GM23338 (cell line): ENCODE results near the gene ZMAT5. TPM values are rescaled to one million over a fixed set of nuclear protein-coding genes. Genes with fewer than 3 reads are reported as not detected.

ENCODE experiments used
- EZH2phosphoT487 ChIP-seq: fragments of 200-600 bp; sonication (generic); IDR thresholded peaks from one replicate; pipeline ENCODE4 v1.8.1; 2018; ENCODE audit warnings: antibody characterized with exemption; ENCODE audit not compliant: unreplicated experiment
- JUNB ChIP-seq: IDR thresholded peaks from one replicate; pipeline ENCODE4 v1.6.1; 2016; ENCODE audit warnings: antibody characterized with exemption; ENCODE audit not compliant: unreplicated experiment
- NANOG ChIP-seq: IDR thresholded peaks from 2 replicates; pipeline ENCODE4 v1.6.1; 2016; ENCODE audit warnings: antibody characterized with exemption, borderline replicate concordance
- ZNF114 ChIP-seq: fragments of 250-450 bp; sonication (Bioruptor Pico); IDR thresholded peaks from 2 replicates; pipeline ENCODE4 v1.5.0; 2020; ENCODE audit warnings: mild to moderate bottlenecking, moderate library complexity
- polyA plus RNA-seq: library from polyadenylated mRNA; unstranded; fragments of >200 nt; fragmentation: Nextera tagmentation; extraction: Ambion mirVana; gene quantifications from 2 replicates; pipeline ENCODE4 v1.2.1, GENCODE V29; 2016
- total RNA-seq: library from RNA; depleted of rRNA; stranded (reverse); fragments of >200 nt; shearing (Covaris generic); gene quantifications from 2 replicates; pipeline ENCODE4 v1.2.3, GENCODE V29; 2014
- TF ChIP-seq, protein P1 (sequence below): fragments of 250-450 bp; sonication (Bioruptor Pico); IDR thresholded peaks from 2 replicates; pipeline ENCODE4 v1.5.0; 2020; ENCODE audit warnings: mild to moderate bottlenecking, moderate library complexity
- TF ChIP-seq, protein P2 (sequence below): IDR thresholded peaks from one replicate; pipeline ENCODE4 v1.6.1; 2018; ENCODE audit warnings: antibody characterized with exemption; ENCODE audit not compliant: unreplicated experiment

Gene ZMAT5
- total and polyA plus RNA-seq, 2 experiments from 2014 or later, result 14.6 to 25.4 TPM

DNA sequence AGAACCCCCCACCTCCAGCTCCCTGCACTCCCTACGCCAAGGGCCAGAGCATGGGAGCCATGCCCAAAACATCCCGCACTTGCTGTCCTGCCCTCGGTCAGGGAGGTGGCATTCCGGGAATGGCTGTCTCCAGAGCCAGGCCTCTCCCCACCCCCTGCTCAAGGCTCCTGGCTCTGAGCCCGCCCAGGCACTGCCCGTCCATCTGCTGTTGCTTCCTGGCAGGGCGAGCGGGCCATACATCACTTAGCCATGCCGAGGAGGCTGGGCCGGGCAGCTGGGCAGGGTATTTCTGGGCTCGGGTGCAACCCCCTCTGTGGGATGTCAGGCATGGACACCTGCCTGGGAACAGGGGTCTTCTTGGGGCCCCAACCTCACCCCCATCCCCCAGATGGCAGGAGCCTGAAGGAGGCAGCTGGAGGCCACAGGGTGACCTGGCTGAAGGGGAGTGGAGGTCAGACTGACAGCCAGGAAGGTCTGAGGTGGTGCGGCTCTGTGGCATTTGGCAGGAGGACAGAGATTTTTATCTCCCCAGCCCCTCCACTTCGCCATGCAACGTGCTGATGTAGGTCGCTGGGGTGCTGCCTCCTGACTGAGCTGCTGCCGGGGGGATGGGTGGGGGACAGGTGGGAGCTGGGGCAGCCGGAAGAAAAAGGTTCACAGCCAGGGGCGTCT is 55.7 kb downstream of the ZMAT5 start (continued):
- TF ChIP-seq, protein P1, sequence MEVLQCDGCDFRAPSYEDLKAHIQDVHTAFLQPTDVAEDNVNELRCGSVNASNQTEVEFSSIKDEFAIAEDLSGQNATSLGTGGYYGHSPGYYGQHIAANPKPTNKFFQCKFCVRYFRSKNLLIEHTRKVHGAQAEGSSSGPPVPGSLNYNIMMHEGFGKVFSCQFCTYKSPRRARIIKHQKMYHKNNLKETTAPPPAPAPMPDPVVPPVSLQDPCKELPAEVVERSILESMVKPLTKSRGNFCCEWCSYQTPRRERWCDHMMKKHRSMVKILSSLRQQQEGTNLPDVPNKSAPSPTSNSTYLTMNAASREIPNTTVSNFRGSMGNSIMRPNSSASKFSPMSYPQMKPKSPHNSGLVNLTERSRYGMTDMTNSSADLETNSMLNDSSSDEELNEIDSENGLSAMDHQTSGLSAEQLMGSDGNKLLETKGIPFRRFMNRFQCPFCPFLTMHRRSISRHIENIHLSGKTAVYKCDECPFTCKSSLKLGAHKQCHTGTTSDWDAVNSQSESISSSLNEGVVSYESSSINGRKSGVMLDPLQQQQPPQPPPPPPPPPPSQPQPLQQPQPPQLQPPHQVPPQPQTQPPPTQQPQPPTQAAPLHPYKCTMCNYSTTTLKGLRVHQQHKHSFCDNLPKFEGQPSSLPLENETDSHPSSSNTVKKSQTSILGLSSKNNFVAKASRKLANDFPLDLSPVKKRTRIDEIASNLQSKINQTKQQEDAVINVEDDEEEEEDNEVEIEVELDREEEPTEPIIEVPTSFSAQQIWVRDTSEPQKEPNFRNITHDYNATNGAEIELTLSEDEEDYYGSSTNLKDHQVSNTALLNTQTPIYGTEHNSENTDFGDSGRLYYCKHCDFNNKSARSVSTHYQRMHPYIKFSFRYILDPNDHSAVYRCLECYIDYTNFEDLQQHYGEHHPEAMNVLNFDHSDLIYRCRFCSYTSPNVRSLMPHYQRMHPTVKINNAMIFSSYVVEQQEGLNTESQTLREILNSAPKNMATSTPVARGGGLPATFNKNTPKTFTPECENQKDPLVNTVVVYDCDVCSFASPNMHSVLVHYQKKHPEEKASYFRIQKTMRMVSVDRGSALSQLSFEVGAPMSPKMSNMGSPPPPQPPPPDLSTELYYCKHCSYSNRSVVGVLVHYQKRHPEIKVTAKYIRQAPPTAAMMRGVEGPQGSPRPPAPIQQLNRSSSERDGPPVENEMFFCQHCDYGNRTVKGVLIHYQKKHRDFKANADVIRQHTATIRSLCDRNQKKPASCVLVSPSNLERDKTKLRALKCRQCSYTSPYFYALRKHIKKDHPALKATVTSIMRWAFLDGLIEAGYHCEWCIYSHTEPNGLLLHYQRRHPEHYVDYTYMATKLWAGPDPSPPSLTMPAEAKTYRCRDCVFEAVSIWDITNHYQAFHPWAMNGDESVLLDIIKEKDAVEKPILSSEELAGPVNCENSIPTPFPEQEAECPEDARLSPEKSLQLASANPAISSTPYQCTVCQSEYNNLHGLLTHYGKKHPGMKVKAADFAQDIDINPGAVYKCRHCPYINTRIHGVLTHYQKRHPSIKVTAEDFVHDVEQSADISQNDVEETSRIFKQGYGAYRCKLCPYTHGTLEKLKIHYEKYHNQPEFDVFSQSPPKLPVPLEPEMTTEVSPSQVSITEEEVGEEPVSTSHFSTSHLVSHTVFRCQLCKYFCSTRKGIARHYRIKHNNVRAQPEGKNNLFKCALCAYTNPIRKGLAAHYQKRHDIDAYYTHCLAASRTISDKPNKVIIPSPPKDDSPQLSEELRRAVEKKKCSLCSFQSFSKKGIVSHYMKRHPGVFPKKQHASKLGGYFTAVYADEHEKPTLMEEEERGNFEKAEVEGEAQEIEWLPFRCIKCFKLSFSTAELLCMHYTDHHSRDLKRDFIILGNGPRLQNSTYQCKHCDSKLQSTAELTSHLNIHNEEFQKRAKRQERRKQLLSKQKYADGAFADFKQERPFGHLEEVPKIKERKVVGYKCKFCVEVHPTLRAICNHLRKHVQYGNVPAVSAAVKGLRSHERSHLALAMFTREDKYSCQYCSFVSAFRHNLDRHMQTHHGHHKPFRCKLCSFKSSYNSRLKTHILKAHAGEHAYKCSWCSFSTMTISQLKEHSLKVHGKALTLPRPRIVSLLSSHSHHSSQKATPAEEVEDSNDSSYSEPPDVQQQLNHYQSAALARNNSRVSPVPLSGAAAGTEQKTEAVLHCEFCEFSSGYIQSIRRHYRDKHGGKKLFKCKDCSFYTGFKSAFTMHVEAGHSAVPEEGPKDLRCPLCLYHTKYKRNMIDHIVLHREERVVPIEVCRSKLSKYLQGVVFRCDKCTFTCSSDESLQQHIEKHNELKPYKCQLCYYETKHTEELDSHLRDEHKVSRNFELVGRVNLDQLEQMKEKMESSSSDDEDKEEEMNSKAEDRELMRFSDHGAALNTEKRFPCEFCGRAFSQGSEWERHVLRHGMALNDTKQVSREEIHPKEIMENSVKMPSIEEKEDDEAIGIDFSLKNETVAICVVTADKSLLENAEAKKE, result no peak
- no peak for TF ChIP-seq JUNB
- TF ChIP-seq, protein P2, sequence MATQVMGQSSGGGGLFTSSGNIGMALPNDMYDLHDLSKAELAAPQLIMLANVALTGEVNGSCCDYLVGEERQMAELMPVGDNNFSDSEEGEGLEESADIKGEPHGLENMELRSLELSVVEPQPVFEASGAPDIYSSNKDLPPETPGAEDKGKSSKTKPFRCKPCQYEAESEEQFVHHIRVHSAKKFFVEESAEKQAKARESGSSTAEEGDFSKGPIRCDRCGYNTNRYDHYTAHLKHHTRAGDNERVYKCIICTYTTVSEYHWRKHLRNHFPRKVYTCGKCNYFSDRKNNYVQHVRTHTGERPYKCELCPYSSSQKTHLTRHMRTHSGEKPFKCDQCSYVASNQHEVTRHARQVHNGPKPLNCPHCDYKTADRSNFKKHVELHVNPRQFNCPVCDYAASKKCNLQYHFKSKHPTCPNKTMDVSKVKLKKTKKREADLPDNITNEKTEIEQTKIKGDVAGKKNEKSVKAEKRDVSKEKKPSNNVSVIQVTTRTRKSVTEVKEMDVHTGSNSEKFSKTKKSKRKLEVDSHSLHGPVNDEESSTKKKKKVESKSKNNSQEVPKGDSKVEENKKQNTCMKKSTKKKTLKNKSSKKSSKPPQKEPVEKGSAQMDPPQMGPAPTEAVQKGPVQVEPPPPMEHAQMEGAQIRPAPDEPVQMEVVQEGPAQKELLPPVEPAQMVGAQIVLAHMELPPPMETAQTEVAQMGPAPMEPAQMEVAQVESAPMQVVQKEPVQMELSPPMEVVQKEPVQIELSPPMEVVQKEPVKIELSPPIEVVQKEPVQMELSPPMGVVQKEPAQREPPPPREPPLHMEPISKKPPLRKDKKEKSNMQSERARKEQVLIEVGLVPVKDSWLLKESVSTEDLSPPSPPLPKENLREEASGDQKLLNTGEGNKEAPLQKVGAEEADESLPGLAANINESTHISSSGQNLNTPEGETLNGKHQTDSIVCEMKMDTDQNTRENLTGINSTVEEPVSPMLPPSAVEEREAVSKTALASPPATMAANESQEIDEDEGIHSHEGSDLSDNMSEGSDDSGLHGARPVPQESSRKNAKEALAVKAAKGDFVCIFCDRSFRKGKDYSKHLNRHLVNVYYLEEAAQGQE, result no peak
- TF ChIP-seq ZNF114 (CRISPR knock-in tag), result no peak
- TF ChIP-seq NANOG, result no peak
- no peak for TF ChIP-seq EZH2phosphoT487
